Measurements from ENCODE around the gene PLD1.
A peak's percentile ranks its signal among the peaks of the same experiment; 100 is the strongest.
"Not testable (repeated sequence)": the region's sequence is repeated elsewhere in the genome, so short reads cannot be mapped to it uniquely, and the experiment has no call there.

PLD1 gene

DNA sequence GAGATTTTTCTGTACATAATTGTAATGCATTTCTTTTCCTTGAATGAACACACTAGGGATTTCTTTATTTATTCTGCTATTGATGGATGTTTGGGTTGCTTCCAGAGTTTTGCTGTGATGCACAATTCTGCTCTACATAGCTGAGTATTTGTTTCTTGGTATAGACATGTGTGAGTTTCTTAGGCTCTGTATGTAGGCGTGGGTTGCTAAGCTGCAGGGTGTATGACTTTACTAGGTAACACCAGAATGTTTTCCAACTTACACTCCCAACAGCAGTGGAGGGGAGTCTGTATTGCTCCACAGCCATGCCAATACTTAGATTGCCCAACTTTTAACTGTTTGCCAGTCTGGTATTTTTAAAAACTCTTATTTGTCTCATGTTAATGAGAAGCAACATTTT lies 194.6 kb downstream of the PLD1 start:
- no peak for DNase-seq (ENCODE audit: low read depth in 2 of 2)

DNA sequence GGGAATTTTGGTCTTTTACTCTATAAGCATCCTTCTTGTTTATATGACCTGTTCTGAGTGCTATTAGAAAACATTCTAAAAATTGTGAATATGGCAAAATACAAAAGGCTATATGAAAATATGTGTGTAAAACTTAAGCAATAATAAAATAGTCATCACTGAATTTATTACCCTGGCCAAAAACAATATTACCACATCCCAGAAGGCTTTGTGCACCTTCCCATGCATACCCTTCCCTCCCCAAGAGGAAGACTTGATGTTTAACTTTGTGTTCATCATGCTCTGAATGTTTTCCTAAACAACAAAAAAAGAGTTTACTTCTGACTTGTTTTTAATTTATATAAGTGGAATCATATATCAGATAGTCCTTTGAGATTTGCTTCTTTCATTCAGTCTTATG lies 195.0 kb downstream of the PLD1 start:
- no peak for DNase-seq (ENCODE audit: low read depth in 2 of 2)

DNA sequence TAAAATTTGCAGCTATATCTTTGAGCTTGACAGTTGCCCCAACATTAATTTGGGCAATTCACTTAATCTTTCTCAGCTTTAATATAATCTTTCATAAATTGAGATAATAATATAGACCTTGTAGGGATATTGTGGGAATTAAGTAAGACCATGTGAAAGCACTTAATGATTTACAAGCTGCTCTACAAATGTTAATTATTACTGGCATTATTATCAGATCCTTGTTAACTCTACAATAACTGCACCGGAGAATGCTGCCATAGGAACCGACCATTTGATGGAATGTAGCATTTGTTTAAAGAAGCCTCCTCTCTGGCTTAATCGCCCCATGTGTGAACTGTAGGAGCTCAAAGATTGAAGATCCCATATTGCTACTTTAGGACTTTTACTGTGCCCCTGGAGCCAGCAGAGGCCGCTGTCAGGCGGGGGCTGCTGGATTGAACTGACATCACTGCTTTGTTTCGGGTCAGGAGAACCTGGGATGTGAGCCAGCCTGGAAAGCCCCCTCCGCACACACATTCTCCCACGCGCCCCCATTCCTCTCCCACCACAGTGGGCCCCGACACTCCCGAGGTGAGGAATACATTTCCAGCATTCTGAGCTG lies 195.9 kb downstream of the PLD1 start:
- peak in 1 of 2 donors; percentile 4 for DNase-seq (ENCODE audit: low read depth in 2 of 2)

DNA sequence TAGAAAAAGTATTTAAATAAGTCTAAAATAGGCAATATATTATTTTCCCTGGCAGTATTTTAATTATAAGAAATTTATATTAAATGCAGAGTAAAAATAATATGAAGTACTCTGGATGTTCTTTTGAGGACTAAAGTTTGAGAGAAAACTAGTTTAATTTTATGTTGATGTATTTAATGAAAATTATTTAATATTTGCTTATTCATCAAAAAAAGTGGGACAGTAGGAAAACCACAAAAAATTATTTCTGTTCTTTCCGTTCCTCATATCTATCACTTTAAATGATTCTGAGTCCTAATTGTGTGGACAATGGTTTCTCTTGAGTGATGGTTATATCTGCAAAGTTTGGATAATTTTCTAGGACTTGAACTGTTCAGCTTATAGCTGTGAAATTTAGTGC lies 202.8 kb downstream of the PLD1 start:
- no peak for DNase-seq (ENCODE audit: low read depth in 2 of 2)

DNA sequence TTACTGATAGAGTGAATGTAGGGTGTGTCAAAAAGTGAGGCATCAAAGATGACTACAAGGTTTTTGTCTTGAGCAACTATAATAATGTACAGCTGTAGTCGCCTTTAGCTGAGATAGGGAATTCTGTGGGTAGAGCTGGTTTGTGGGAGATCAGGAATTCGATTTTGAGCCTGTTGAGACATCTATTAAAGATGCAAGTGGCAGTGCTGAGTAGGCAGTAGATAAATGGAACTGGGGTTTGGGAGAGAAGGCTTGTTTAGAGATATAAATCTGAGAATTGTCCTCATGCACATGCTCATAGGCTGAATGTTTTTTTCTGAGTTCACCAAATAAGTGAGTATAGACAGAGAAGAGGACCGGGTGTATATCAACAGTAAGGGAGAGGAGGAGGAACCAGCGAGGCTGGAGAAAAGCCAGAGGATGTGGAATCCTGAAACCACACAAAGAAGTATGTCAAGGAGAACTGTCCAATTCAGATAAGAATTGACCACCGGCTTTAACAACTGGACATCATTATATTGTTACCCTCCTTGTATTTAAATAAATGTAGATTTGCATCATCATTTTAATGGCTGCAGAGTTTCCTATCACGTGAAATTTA lies 204.0 kb downstream of the PLD1 start:
- no peak for DNase-seq (ENCODE audit: low read depth in 2 of 2)

DNA sequence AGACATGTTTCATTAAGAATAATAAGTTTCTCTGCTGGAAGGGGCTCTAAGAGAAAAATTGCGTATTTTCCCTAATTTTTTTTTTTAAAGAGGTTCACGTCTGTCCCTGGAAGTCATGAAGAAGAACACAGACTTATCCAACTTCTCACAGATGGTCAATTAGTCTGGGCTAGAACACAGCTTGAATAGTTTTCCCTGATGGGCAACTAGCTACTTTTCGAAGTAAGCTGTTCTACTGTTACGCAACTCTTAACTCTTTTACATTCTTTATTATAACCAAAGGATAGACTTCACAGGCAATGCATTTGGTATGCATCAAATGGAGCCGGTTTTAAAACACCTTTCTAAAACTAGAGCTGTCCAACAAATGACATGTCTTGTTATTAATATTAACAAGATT lies 205.9 kb downstream of the PLD1 start:
- no peak for DNase-seq (ENCODE audit: low read depth in 2 of 2)

DNA sequence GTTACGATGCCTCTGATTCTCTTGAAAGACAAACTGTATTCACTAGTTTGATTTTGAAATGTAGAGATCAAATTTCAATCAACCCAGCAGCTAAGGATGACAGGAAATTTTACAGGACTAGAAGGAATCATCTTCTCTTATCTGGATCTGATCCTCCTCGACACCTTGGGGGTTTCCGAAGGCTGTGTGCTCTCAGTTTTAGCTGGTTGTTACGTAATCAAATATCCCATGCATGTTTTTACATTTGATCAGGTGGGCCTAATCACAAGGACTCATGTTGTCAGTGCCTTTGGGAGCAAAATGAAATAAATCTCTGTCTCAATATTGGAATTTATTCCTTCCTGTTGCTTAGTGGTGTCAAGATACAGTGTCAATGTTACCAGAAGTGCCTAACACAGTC lies 208.2 kb downstream of the PLD1 start:
- no peak for DNase-seq (ENCODE audit: low read depth in 2 of 2)

DNA sequence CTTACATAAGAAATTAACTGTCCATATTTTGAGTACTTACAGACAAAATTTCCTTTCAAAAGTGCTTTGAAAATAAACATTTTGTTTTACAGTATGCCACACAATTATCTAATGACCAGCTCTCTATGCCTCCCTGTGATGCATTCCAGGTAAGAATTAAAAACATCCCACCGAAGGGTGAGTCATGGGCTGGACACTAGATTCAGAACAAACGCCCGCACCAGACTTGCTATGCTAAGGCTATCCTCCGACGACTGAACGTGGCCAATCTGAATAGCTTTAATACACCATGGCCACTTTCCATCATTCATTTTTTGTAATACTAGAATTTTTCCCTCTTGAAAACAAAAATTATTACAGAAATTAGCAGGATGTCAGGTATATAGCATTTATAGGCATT lies 210.3 kb downstream of the PLD1 start:
- DNase-seq (ENCODE audit: low read depth in 2 of 2): no peak

DNA sequence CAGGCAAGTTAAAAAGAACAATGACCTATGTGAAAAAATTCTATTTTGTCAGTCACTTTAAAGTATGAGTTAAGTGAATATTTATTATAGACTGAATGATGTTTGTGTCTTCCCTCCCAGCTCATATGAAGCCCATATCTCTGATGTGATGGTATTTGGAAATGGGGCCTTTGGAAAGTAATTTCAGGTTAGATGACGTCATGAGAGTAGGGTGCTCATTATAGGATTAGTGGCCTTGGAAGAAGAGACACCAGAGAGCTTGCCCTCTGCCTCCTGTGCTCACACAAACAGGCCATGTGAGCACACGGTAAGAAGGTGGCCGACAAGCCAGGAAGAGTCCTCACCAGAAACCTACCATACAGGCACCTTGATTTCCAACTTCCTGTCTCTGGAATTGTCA lies 211.3 kb downstream of the PLD1 start:
- no peak for DNase-seq (ENCODE audit: low read depth in 2 of 2)

DNA sequence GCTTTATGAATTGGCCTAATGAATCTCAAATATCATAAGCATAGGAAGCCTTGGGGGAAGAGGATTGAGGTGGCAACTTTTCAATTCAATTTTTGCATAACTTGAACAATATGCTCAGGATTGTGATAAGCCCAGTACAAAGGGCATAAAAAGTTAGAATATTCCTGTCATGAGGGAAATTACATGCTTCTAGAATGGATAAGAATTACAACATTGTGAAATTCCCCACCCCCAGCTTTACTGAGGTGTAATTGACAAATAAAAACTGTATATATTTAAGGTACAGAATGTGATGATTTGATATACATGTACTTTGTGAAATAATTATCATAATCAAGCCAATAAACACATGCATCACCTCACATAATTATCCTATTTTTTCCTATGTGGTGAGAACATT lies 217.5 kb downstream of the PLD1 start:
- no peak for DNase-seq (ENCODE audit: low read depth in 2 of 2)

DNA sequence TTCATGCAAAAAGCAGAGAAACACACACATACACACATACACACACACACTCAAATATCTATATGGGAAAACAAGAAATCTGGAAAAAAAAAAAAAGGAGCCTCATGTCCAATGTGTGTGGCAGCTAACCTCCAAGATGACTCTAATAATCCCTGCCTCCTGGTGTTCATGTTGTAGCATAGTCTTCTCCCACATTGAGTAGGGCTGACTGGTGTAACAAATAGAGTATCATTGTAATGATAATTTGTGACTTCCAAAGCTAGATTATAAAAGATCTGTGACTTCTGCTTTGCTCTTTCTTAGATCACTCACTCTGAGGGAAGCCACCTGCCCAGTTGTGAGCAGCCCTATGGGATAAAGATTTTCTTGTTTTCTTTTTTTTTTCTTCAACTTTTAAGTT lies 219.2 kb downstream of the PLD1 start:
- DNase-seq (ENCODE audit: low read depth in 2 of 2): no peak

DNA sequence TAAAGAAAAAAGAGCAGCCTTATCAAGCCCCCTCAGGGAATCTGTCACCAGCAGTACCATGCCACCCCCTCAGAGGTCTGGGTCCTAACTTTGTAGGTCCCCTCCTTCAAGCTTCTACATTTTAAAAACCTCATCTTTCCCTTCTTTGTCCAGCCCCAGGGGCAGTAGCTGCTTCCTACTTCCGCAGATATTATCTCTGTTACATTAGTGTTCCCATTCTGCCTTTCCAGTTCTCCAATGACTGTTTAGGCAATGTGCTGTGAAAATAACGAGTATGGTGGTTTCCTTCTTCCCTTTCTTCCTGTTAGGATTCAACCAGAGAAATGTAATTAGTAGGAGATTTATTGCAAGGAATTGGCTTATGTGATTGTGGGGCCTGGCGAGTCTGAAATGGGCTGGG lies 224.0 kb downstream of the PLD1 start:
- DNase-seq (ENCODE audit: low read depth in 2 of 2): no peak

DNA sequence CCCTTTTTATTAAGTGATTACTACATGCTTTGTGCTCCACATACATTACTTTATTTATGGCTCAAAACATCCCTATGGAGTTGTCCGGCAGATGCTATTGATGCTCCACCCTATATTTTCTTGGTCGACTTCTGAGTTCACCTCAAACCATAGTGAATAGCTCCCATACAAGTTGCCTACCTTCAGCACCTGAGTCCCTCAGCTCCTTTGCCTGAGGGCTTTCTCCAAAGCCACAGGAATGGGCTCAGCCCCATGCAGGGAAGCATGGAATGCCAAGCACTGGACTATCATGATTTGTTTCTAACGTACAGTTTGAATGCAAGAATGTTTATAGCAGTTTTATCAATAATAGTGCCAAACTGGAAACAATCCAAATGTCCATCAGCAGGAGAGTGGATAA lies 225.2 kb downstream of the PLD1 start:
- no peak for DNase-seq (ENCODE audit: low read depth in 2 of 2)

DNA sequence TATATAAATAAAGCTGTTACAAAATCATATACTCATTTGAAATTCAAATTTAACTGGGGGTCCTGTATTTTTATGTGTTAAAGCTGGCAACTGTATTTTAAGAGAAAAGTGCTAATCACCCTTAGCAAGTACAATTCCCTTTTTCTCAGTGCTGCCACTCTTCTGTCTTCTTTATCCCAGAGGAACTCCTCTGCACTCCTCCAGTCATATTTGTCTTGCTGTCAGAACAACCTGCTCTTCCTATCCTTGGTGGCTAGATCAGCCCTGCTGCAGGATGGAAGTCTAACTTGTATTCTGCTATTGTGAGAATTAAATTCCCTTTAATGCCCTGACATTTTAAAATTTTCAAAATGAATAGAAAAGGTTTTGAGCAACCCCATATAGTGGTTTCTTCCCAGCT lies 226.2 kb downstream of the PLD1 start:
- DNase-seq (ENCODE audit: low read depth in 2 of 2): no peak

DNA sequence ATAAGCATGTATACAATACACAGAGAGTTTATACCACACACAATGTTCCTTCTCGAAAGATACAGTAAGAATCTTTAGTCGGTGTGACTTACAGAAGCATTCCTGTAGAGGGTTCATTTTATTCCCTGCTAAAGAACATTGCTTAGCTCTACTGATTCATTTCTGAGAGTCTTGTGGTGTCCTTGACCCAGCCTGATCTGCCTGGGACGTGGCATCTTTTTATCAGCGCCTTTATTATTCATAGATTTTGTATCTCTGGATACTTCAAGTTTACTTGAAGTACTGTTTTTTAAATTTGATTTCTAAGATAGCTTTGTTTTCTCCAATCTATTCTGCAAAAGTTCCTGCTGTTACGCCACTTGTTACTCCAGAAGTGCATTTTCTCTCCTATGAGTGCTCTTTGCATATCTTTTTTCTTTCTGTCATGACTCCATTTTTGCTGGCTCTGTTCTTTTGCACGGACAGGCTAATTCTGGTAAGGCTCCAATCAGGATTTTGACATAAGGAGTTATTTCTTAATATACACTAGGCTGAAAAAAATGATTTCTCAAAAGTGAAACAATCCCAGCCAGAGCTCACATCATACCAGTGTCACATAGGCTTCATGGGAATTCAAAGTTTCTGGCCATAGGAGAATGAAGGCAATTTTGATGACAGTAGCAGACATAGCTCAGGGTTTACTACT lies 235.6 kb downstream of the PLD1 start:
- no peak for DNase-seq (ENCODE audit: low read depth in 2 of 2)

DNA sequence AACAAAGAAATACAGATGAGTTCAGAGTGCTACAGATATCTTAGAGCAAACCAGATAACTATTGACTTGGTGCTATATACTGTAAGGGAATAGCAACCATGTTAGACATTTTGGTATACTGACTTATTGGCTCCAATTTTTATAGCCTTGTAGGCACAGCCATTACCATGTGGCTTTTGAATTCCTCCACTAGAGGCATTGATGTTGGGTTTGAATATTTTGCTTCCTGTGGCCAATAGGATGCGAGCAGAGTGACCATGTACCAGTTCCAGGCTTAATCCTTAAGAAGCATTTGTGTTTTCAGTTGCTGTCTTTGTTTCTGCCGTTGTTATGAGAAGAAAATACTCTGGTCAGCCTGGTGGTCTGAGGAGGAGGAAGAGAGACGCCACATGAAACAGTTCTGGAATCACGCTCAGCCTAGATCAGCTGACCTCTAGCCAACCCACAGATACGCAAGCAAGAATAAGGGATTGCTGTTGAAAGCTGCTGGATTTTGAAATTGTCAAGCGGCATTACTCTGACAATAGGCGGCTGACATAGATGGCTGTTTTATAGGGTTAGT lies 240.6 kb downstream of the PLD1 start:
- no peak for DNase-seq (ENCODE audit: low read depth in 2 of 2)

DNA sequence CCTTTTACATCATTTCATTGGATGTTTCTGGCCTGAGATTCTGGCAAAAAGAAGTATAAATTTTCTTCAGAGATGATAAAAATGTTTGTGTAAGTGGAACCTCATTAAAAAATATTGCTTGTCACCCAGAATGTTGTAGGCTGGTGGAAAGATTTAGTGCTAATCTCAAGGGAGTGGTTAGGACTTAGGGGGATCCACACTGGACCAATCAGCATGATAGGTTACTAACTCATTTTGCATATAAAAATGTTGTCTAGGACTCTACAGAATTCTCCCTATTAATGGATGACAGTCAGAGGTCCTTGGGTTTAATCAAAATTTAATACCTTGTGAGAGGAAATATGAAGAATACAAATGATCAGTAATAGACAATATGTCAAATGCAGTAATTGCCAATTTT lies 241.5 kb downstream of the PLD1 start:
- no peak for DNase-seq (ENCODE audit: low read depth in 2 of 2)

DNA sequence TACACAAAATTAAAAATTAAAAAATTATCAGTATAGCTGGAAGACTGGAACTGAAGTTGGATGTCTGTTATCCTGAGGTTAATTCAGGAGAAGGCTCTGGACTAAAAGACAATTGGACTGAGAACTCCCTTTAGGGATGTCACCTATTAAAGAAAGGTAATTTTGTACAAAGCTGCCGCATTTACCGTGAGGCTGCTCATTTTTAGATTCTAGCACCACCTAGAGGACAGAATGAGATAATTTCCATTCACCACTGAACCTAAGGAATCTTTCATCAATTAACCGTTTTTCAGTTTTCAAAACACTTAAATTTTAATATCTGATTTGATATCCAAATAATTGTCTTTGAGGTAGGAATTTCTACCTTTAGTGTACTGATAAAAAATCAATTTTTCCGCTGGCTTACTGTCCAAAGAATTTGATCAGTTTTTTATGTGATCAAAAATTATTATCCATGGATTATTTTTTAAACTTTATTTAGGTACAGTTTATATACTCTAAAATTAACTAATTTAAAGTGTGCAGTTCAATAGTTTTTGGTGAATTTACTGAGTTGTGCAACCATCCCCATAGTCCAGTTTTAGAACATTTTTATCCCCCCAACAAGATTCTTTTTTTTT lies 243.4 kb downstream of the PLD1 start:
- no peak for DNase-seq (ENCODE audit: low read depth in 2 of 2)

DNA sequence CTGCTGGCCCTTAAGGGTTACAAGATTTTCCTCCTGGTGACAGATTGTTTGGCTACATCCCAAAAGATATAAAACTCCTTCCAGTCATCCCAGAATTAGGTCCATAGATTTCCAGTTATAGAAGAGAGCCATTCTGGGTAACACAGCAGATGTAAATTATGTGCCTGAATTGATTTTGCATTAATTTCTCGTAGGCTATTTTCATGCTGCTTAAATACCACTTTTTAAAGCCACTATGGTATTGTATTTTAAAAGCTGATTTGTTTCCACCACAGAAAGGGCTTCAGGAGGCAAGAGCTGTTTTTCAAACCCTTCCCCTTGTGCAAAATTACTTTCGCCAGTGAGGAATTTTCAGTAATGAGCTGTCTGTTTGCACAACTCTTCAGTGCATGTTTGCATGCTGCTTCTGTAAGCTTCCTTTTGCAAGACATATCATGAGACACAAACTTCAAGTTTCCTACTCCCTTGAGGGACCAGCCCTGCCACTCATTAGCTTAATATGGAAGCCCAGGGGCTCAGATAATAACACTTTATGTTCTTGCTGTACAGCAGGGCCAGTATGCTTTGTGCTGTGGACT lies 244.7 kb downstream of the PLD1 start:
- DNase-seq (ENCODE audit: low read depth in 2 of 2): no peak

DNA sequence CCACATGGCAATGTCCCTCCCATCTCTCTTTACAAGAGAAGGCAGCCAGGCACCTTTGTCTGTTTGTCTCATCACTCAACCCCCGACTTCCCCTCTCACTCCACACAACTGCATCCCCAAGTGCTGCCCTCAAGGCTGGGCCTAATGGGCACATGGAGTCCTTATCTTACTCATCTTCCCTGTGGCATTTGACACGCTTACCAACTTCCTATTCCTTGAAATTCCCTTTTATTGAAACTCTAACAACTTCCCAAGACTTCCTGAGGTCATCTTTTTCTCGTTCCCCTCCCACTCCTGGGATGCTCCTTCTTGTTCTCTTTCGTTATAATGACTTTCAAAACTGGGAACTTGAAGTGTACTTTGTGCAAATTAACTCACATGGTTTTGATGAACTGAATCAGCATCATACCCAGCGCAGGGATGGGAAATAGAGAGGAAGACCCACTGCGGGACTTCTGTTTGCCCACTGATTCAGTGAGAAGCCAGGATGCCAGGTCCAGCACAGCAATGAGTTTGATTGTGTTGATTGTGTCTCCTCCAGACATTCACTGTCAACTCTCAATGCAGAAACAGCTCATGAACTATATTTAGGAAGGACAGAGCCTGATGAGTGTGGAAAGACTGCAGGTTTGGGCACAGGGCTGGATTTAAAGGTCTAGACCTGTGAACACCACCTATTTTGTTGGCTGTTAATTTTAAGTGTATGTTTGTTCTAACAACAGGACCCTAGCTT lies 245.4 kb downstream of the PLD1 start:
- no peak for DNase-seq (ENCODE audit: low read depth in 2 of 2)

DNA sequence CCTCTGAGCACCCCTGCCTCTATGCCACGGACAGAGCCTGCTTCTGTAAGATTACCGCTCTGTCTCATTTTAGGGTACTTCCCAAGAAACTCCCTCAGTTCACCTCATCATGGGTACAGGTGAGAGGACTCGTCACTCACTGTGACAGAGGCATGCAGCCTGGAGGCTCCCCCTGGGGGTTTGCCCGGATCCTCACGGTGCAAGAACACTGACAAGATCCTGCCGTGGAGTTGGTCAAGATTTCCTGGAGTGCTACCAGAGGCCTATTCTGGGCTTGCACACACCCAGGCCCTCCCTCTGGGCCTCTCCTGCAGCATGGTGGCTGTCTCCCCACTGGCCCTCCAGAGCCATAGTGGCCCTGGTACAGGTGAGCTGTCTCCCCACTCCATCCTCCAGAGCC lies 247.0 kb downstream of the PLD1 start:
- DNase-seq (ENCODE audit: low read depth in 2 of 2): no peak

DNA sequence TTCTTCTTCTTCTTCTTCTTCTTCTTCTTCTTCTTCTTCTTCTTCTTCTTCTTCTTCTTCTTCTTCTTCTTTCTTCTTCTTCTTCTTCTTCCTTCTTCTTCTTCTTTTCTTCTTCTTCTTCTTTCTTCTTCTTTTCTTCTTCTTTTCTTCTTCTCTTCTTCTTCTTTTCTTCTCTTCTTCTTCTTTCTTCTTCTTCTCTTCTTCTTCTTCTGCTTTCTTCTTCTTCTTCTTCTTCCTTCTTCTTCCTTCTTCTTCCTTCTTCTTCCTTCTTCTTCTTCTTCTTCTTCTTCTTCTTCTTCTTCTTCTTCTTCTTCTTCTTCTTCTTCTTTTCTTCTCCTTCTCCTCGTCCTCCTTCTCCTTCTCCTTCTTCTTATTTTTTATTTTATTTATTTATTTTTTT lies 247.8 kb downstream of the PLD1 start:
- not testable (repeated sequence) for DNase-seq (ENCODE audit: low read depth in 2 of 2)

Data from stimulated activated CD8-positive, alpha-beta memory T cell treated with anti-CD3 and anti-CD28 coated beads, Interleukin-2, amount 100 ng/mL, for 48 hours (primary cell).